BJ (cell line): ENCODE results near the gene ATP1A1. TPM values are rescaled to one million over a fixed set of nuclear protein-coding genes. Genes with fewer than 3 reads are reported as not detected.

Experiments used
- CTCF ChIA-PET: fragments of 350-600 bp; formaldehyde crosslinking; extraction: SDS; loops from one replicate; lab custom pipeline; 2021; ENCODE audit warnings: antibody characterized with exemption, inconsistent platforms; lab: Yijun Ruan, JAX
- POLR2A ChIA-PET: fragments of 300-600 bp; sonication (Branson Sonifier 250); formaldehyde crosslinking; extraction: SDS; loops from one replicate; lab custom pipeline; 2021; ENCODE audit warnings: antibody characterized with exemption; lab: Charles Lee
- DNase-seq: peaks from one replicate; pipeline ENCODE4 v3.0.0-alpha.2; 2011; ENCODE audit warnings: low read depth
- H3K27me3 ChIP-seq: 2 replicates; pipeline ENCODE4 v1.6.0; 2011; ENCODE audit warnings: low read length; ENCODE audit not compliant: control insufficient read depth, insufficient read depth
- H3K36me3 ChIP-seq: 2 replicates; pipeline ENCODE4 v1.5.1; 2011; ENCODE audit warnings: low read length; ENCODE audit not compliant: control insufficient read depth, insufficient read depth
- H3K4me3 ChIP-seq: 2 replicates; pipeline ENCODE4 v1.5.1; 2011; ENCODE audit warnings: low read depth, mild to moderate bottlenecking, control low read depth, low read length
- polyA plus RNA-seq: library from polyadenylated mRNA; depleted of rRNA; stranded (reverse); fragments of >200 nt; gene quantifications from 2 replicates; pipeline ENCODE4 v1.2.3, GENCODE V29; 2011
- TF ChIP-seq, protein P1 (sequence below): IDR thresholded peaks from 2 replicates; pipeline ENCODE4 v1.5.1; 2011; ENCODE audit warnings: low read depth, mild to moderate bottlenecking, control low read depth, inconsistent platforms, low read length, moderate library complexity; ENCODE audit not compliant: insufficient read depth

The ATP1A1 gene
- polyA plus RNA-seq, 1 experiment = 392 TPM

DNA sequence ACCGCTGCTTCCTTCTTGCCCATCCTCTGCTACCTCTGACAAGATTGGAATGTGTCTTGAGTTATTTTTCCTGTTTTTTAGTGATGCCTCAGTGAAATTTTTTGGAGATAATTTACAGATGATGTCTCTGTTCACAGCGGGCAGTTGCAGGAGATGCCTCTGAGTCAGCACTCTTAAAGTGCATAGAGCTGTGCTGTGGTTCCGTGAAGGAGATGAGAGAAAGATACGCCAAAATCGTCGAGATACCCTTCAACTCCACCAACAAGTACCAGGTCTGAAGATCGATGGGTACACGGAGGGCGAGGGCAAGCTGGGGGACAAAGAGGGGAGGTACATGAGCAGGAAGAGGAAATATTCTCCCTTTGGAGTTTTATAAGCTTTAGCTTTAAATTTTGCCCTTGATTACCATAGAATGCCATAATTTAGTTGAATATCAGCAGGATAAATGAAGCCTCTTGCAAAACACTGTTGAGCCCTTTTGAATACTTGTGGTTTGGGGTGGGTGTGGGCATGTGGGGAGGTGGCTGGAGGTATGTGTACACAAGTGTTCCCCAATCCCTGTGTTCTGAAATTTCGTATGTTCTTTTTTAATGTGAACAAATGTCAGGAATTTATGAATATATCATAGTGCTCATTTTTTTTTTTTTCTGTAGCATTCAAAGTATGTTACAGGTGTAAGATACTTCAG lies 19.8 kb downstream of the ATP1A1 start:
- POLR2A ChIA-PET = no interaction called here
- DNase-seq = no peak

DNA sequence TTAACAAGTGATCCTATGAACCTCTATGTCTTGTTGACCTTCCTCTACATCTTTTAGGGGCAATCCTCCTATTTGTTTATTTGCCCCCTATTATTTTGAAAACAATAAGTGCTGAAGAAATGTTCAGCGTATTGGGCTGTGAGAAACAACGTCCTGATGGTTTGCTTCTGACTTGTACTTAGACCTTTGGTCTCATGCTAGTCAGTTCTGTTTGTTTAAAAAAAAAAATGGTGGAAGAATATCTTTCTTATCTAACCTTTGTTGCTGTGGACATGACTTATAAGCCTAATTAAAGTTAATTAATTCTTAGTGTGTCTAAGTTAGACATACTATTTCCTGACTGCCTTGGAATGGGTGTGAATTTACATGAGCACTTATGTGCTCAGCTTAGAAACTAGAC lies 20.7 kb downstream of the ATP1A1 start:
- Histone ChIP-seq H3K4me3 (no peak overlapping the region), H3K36me3 (peaks cover 34% of the 10 kb centered on the region), H3K27me3 (no peaks in the 10 kb centered on the region)
- TF ChIP-seq, protein P1, sequence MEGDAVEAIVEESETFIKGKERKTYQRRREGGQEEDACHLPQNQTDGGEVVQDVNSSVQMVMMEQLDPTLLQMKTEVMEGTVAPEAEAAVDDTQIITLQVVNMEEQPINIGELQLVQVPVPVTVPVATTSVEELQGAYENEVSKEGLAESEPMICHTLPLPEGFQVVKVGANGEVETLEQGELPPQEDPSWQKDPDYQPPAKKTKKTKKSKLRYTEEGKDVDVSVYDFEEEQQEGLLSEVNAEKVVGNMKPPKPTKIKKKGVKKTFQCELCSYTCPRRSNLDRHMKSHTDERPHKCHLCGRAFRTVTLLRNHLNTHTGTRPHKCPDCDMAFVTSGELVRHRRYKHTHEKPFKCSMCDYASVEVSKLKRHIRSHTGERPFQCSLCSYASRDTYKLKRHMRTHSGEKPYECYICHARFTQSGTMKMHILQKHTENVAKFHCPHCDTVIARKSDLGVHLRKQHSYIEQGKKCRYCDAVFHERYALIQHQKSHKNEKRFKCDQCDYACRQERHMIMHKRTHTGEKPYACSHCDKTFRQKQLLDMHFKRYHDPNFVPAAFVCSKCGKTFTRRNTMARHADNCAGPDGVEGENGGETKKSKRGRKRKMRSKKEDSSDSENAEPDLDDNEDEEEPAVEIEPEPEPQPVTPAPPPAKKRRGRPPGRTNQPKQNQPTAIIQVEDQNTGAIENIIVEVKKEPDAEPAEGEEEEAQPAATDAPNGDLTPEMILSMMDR = no peak
- CTCF ChIA-PET = no interaction called here
- DNase-seq = no peak
- POLR2A ChIA-PET = no interaction called here

More for the DNA sequence above, 19.8 kb downstream of the ATP1A1 start:
- peaks cover 33% of the 10 kb centered on the region for H3K36me3 ChIP-seq
- H3K27me3 ChIP-seq = no peaks in the 10 kb centered on the region
- TF ChIP-seq, protein P1 = no peak
- CTCF ChIA-PET = interaction anchor here (1.9 kb wide), 1 partner anchor 9 kb away, joined by 5 read pairs; no protein-coding TSS in a partner anchor
- H3K4me3 ChIP-seq = no peak overlapping the region

DNA sequence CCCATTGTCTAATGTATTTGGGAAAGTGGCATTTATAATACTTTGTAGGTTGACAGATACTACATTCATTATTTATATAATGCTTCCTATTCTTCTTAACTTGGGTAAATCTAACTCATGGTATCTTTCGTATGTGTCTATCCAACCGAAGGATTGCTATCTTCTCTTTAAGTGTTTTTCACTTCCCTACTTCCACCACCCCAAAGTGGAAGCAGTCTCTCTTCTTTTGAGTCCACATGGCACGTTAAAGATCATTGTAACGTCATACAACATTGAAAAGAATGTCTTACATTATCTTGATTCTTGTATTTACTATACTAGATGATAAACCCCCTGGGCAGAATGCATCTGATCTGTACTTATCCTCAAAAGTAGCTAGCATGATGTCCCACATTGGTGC lies 21.2 kb downstream of the ATP1A1 start:
- peaks cover 32% of the 10 kb centered on the region for H3K36me3 ChIP-seq
- ChIA-PET CTCF (no interaction called here), POLR2A (no interaction called here)
- no peak for DNase-seq
- H3K27me3 ChIP-seq = no peaks in the 10 kb centered on the region
- TF ChIP-seq, protein P1 = no peak
- no peak overlapping the region for H3K4me3 ChIP-seq

DNA sequence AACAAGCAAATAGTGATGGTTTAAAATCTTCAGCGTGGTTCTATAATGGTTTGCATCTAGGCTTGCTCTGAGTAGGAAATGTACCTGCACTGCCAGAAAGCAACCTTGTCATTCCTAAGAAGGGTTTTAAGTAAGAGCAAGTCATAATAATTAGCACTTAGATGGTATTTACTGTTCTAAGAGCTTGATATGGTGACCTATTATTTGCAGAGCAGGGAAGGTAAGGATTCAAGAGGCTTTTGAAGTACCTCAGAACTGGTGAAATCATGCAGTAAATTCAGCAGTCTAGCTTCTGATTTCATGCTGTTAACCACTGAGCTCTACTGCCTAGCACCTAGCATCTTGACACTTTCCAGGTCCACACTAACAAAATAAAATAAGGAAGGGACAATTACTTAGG lies 23.7 kb downstream of the ATP1A1 start:
- H3K27me3 ChIP-seq = no peaks in the 10 kb centered on the region
- DNase-seq = no peak
- CTCF ChIA-PET = interaction anchor here (0.6 to 2.2 kb wide), 3 partner anchors 9 to 22 kb away, joined by 3 to 4 read pairs (median 3); no protein-coding TSS in a partner anchor
- H3K4me3 ChIP-seq = no peak overlapping the region
- POLR2A ChIA-PET = no interaction called here
- peaks cover 38% of the 10 kb centered on the region for H3K36me3 ChIP-seq
- TF ChIP-seq, protein P1 = no peak

DNA sequence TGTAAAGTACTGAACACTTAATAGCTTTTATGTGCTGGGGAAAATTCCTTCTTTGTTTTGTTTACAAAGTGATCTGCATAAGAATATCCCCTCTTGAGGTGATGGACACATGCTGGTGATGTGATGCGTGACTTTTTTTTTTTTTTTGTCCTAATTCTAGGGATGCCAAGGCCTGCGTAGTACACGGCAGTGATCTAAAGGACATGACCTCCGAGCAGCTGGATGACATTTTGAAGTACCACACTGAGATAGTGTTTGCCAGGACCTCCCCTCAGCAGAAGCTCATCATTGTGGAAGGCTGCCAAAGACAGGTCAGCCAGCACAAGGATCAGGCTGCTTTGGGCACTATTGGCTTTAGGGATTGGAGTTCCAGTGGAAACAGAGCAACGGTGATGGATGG lies 24.7 kb downstream of the ATP1A1 start:
- ChIA-PET CTCF (interaction anchor here (0.6 to 2.2 kb wide), 3 partner anchors 14 to 88 kb away, joined by 3 to 6 read pairs (median 4); no protein-coding TSS in a partner anchor), POLR2A (no interaction called here)
- DNase-seq = no peak
- H3K4me3 ChIP-seq = no peak overlapping the region
- TF ChIP-seq, protein P1 = no peak
- peaks cover 41% of the 10 kb centered on the region for H3K36me3 ChIP-seq
- H3K27me3 ChIP-seq = no peaks in the 10 kb centered on the region
